ENCODE measurements around the gene TCF3.

The TCF3 gene

GRCh38 chr19:1590641-1591397 is 61.6 kb downstream of the TCF3 start:
- TF ChIP-seq CTCF (IDR thresholded peaks at IDR 0.05; ENCODE audit: control extremely low read depth, extremely low read depth, low read depth, missing control alignments), result peak; percentile 70
- ChIA-PET POLR2A (no interaction called here), CTCF (interaction anchor here (0.9 to 2.7 kb wide), 10 partner anchors 9 to 235 kb away, joined by 3 to 16 read pairs (median 4); partner anchors contain the start of gene UQCR11)
- peak; percentile 70 for DNase-seq (ENCODE audit: extremely low spot score)

GRCh38 chr19:1587872-1588271 is 64.5 kb downstream of the TCF3 start:
- no peak for TF ChIP-seq CTCF (IDR thresholded peaks at IDR 0.05; ENCODE audit: control extremely low read depth, extremely low read depth, low read depth, missing control alignments)
- DNase-seq (ENCODE audit: extremely low spot score), result no peak
- ChIA-PET CTCF (interaction anchor here (0.8 to 2.9 kb wide), 4 partner anchors 9 to 85 kb away, joined by 3 to 12 read pairs (median 3); no protein-coding TSS in a partner anchor), POLR2A (no interaction called here)

GRCh38 chr19:1585243-1585580 is 67.2 kb downstream of the TCF3 start:
- POLR2A ChIA-PET, result no interaction called here
- no peak for DNase-seq (ENCODE audit: extremely low spot score)
- CTCF ChIA-PET, result interaction anchor here (1.0 kb wide), 1 partner anchor 88 kb away, joined by 3 read pairs; no protein-coding TSS in a partner anchor
- TF ChIP-seq CTCF (IDR thresholded peaks at IDR 0.05; ENCODE audit: control extremely low read depth, extremely low read depth, low read depth, missing control alignments), result no peak

- ChIA-PET POLR2A (no interaction called here), CTCF (interaction anchor here (1.0 to 1.2 kb wide), 2 partner anchors 88 to 253 kb away, joined by 3 read pairs; no protein-coding TSS in a partner anchor)
- no peak for DNase-seq (ENCODE audit: extremely low spot score)
Measured at GRCh38 chr19:1584500-1585242, 67.7 kb downstream of the TCF3 start.

GRCh38 chr19:1582201-1582600 is 70.2 kb downstream of the TCF3 start:
- ChIA-PET POLR2A (no interaction called here), CTCF (interaction anchor here (1.0 to 2.1 kb wide), 2 partner anchors 9 to 244 kb away, joined by 3 to 6 read pairs; no protein-coding TSS in a partner anchor)
- TF ChIP-seq CTCF (IDR thresholded peaks at IDR 0.05; ENCODE audit: control extremely low read depth, extremely low read depth, low read depth, missing control alignments), result no peak
- DNase-seq (ENCODE audit: extremely low spot score), result no peak

More at GRCh38 chr19:1584500-1585242, 67.7 kb downstream of the TCF3 start:
- TF ChIP-seq CTCF (IDR thresholded peaks at IDR 0.05; ENCODE audit: control extremely low read depth, extremely low read depth, low read depth, missing control alignments), result no peak

GRCh38 chr19:1580957-1581356 is 71.5 kb downstream of the TCF3 start:
- ChIA-PET CTCF (interaction anchor here (1.2 to 2.1 kb wide), 2 partner anchors 10 to 17 kb away, joined by 3 to 6 read pairs; no protein-coding TSS in a partner anchor), POLR2A (no interaction called here)
- DNase-seq (ENCODE audit: extremely low spot score), result no peak
- TF ChIP-seq CTCF (IDR thresholded peaks at IDR 0.05; ENCODE audit: control extremely low read depth, extremely low read depth, low read depth, missing control alignments), result no peak
